GM12892 (cell line): ENCODE data around the gene ACADVL.

Experiments
- POLR2A ChIP-seq: IDR thresholded peaks from 2 replicates; pipeline ENCODE4 v1.6.1; 2011; ENCODE audit warnings: low read depth, low read length, control low read depth
- POLR2AphosphoS5 ChIP-seq: IDR thresholded peaks from 2 replicates; pipeline ENCODE4 v1.6.1; 2011; ENCODE audit warnings: low read depth, low read length, control low read depth

GRCh38 chr17:7262935-7263800 is 43.4 kb downstream of the ACADVL start:
- no peak for TF ChIP-seq POLR2A
- TF ChIP-seq POLR2AphosphoS5 = no peak
